ENCODE results near the gene CMTM2. TPM values are rescaled to one million over a fixed set of nuclear protein-coding genes. Genes with fewer than 3 reads are reported as not detected.
A peak's percentile ranks its signal among the peaks of the same experiment; 100 is the strongest.

The CMTM2 gene
- total RNA-seq, 2 experiments from 2014 or later: 0.36 to 0.45 TPM

- DNase-seq: no peak
- ChIA-PET CTCF (interaction anchor here (0.7 to 1.8 kb wide), 6 partner anchors 19 to 85 kb away, joined by 3 to 5 read pairs (median 3); no protein-coding TSS in a partner anchor), POLR2A (no interaction called here)
- no peak overlapping the region for H3K4me3 Mint-ChIP-seq
- no peak overlapping the region for H3K27ac Mint-ChIP-seq
- H3K9me3 Mint-ChIP-seq: peaks cover 2% of the 10 kb centered on the region
- no peaks in the 10 kb centered on the region for H3K27me3 Mint-ChIP-seq
- peaks cover 26% of the 10 kb centered on the region for H3K36me3 Mint-ChIP-seq
- H3K4me1 Mint-ChIP-seq (ENCODE audit: low read depth): peaks cover 16% of the 10 kb centered on the region
- intact Hi-C loops (cut with micrococcal nuclease): no loop called here
Measured at GRCh38 chr16:66569827-66570405, 9.3 kb upstream of the CMTM2 start.

- H3K4me3 Mint-ChIP-seq: no peak overlapping the region
- CTCF ChIA-PET: interaction anchor here (0.9 to 1.6 kb wide), 2 partner anchors 17 to 33 kb away, joined by 3 to 4 read pairs; partner anchors contain the start of gene CMTM3
- intact Hi-C loops (cut with micrococcal nuclease): no loop called here
- no peak overlapping the region for H3K27ac Mint-ChIP-seq
- H3K4me1 Mint-ChIP-seq (ENCODE audit: low read depth): peaks cover 9% of the 10 kb centered on the region
- no peaks in the 10 kb centered on the region for H3K9me3 Mint-ChIP-seq
- peaks cover 5% of the 10 kb centered on the region for H3K36me3 Mint-ChIP-seq
- POLR2A ChIA-PET: interaction anchor here (0.9 to 1.8 kb wide), 2 partner anchors 9 to 165 kb away, joined by 3 to 4 read pairs; no protein-coding TSS in a partner anchor
- DNase-seq: no peak
- H3K27me3 Mint-ChIP-seq: no peaks in the 10 kb centered on the region
Measured at GRCh38 chr16:66572356-66572755, 6.9 kb upstream of the CMTM2 start.

GRCh38 chr16:66574081-66574480 is 5.2 kb upstream of the CMTM2 start:
- Mint-ChIP-seq H3K4me3 (no peak overlapping the region), H3K27me3 (peaks cover 10% of the 10 kb centered on the region), H3K9me3 (no peaks in the 10 kb centered on the region), H3K36me3 (no peaks in the 10 kb centered on the region), H3K4me1 (ENCODE audit: low read depth) (peaks cover 7% of the 10 kb centered on the region), H3K27ac (no peak overlapping the region)
- POLR2A ChIA-PET: interaction anchor here (1.2 kb wide), 1 partner anchor 10 kb away, joined by 6 read pairs; no protein-coding TSS in a partner anchor
- no peak for DNase-seq
- CTCF ChIA-PET: interaction anchor here (0.8 to 2.0 kb wide), 4 partner anchors 22 to 166 kb away, joined by 3 to 5 read pairs (median 3); partner anchors contain the start of gene CKLF
- intact Hi-C loops (cut with micrococcal nuclease): no loop called here

- DNase-seq: no peak
- Mint-ChIP-seq H3K4me1 (ENCODE audit: low read depth) (peaks cover 5% of the 10 kb centered on the region), H3K36me3 (no peaks in the 10 kb centered on the region), H3K9me3 (no peaks in the 10 kb centered on the region), H3K27ac (no peak overlapping the region), H3K4me3 (no peak overlapping the region), H3K27me3 (peaks cover 13% of the 10 kb centered on the region)
- ChIA-PET POLR2A (interaction anchor here (1.2 kb wide), 1 partner anchor 11 kb away, joined by 6 read pairs; no protein-coding TSS in a partner anchor), CTCF (interaction anchor here (0.8 to 2.0 kb wide), 5 partner anchors 22 to 166 kb away, joined by 3 to 5 read pairs (median 3); partner anchors contain the start of gene CKLF)
- intact Hi-C loops (cut with micrococcal nuclease): no loop called here
Measured at GRCh38 chr16:66574531-66574930, 4.7 kb upstream of the CMTM2 start.

GRCh38 chr16:66575060-66575459 is 4.2 kb upstream of the CMTM2 start:
- H3K27me3 Mint-ChIP-seq: peaks cover 18% of the 10 kb centered on the region
- H3K4me1 Mint-ChIP-seq (ENCODE audit: low read depth): peaks cover 5% of the 10 kb centered on the region
- H3K36me3 Mint-ChIP-seq: no peaks in the 10 kb centered on the region
- intact Hi-C loops (cut with micrococcal nuclease): no loop called here
- no peak for DNase-seq
- ChIA-PET CTCF (interaction anchor here (0.8 to 2.0 kb wide), 6 partner anchors 23 to 168 kb away, joined by 3 to 5 read pairs (median 3); partner anchors contain the start of gene CKLF), POLR2A (interaction anchor here (1.1 kb wide), 1 partner anchor 59 kb away, joined by 3 read pairs; no protein-coding TSS in a partner anchor)
- no peak overlapping the region for H3K27ac Mint-ChIP-seq
- H3K9me3 Mint-ChIP-seq: no peaks in the 10 kb centered on the region
- H3K4me3 Mint-ChIP-seq: no peak overlapping the region

- H3K27me3 Mint-ChIP-seq: peaks cover 27% of the 10 kb centered on the region
- no peak overlapping the region for H3K27ac Mint-ChIP-seq
- H3K36me3 Mint-ChIP-seq: no peaks in the 10 kb centered on the region
- H3K9me3 Mint-ChIP-seq: no peaks in the 10 kb centered on the region
- no peak overlapping the region for H3K4me3 Mint-ChIP-seq
- H3K4me1 Mint-ChIP-seq (ENCODE audit: low read depth): peaks cover 5% of the 10 kb centered on the region
- intact Hi-C loops (cut with micrococcal nuclease): no loop called here
- ChIA-PET CTCF (interaction anchor here (1.5 kb wide), 1 partner anchor 32 kb away, joined by 5 read pairs; no protein-coding TSS in a partner anchor), POLR2A (interaction anchor here (1.1 kb wide), 1 partner anchor 61 kb away, joined by 3 read pairs; no protein-coding TSS in a partner anchor)
- DNase-seq: no peak
Measured at GRCh38 chr16:66576296-66576695, 3.0 kb upstream of the CMTM2 start.

- Mint-ChIP-seq H3K27me3 (peaks cover 27% of the 10 kb centered on the region), H3K36me3 (no peaks in the 10 kb centered on the region), H3K9me3 (no peaks in the 10 kb centered on the region), H3K4me3 (no peak overlapping the region), H3K27ac (no peak overlapping the region), H3K4me1 (ENCODE audit: low read depth) (peaks cover 8% of the 10 kb centered on the region)
- ChIA-PET POLR2A (interaction anchor here (0.7 kb wide), 1 partner anchor 147 kb away, joined by 3 read pairs; no protein-coding TSS in a partner anchor), CTCF (interaction anchor here (1.0 to 2.6 kb wide), 3 partner anchors 9 to 71 kb away, joined by 3 to 14 read pairs (median 5); no protein-coding TSS in a partner anchor)
- intact Hi-C loops (cut with micrococcal nuclease): no loop called here
- no peak for DNase-seq
Measured at GRCh38 chr16:66580605-66581209, 1.4 kb downstream of the CMTM2 start.

GRCh38 chr16:66581246-66581952 is 2.1 kb downstream of the CMTM2 start:
- peaks cover 8% of the 10 kb centered on the region for H3K4me1 Mint-ChIP-seq (ENCODE audit: low read depth)
- H3K4me3 Mint-ChIP-seq: no peak overlapping the region
- ChIA-PET POLR2A (interaction anchor here (0.7 kb wide), 1 partner anchor 146 kb away, joined by 3 read pairs; no protein-coding TSS in a partner anchor), CTCF (interaction anchor here (1.7 to 2.6 kb wide), 2 partner anchors 8 to 27 kb away, joined by 5 to 14 read pairs; no protein-coding TSS in a partner anchor)
- H3K36me3 Mint-ChIP-seq: no peaks in the 10 kb centered on the region
- no peak for DNase-seq
- no peak overlapping the region for H3K27ac Mint-ChIP-seq
- peaks cover 27% of the 10 kb centered on the region for H3K27me3 Mint-ChIP-seq
- no peaks in the 10 kb centered on the region for H3K9me3 Mint-ChIP-seq
- intact Hi-C loops (cut with micrococcal nuclease): no loop called here

- no peak overlapping the region for H3K4me3 Mint-ChIP-seq
Measured at GRCh38 chr16:66585481-66586239, 6.4 kb downstream of the CMTM2 start.

GRCh38 chr16:66587881-66588600 is 8.8 kb downstream of the CMTM2 start:
- CTCF ChIA-PET: interaction anchor here (0.6 to 2.8 kb wide), 5 partner anchors 20 to 111 kb away, joined by 3 to 20 read pairs (median 15); no protein-coding TSS in a partner anchor
- H3K36me3 Mint-ChIP-seq: no peaks in the 10 kb centered on the region
- intact Hi-C loops (cut with micrococcal nuclease): loop anchor here (2.0 kb wide), 1 partner anchor 71 kb away; no protein-coding TSS in a partner anchor
- no peak overlapping the region for H3K4me3 Mint-ChIP-seq
- DNase-seq: peak; percentile 7
- H3K27ac Mint-ChIP-seq: no peak overlapping the region
- POLR2A ChIA-PET: no interaction called here
- H3K4me1 Mint-ChIP-seq (ENCODE audit: low read depth): peaks cover 23% of the 10 kb centered on the region
- H3K9me3 Mint-ChIP-seq: no peaks in the 10 kb centered on the region
- no peaks in the 10 kb centered on the region for H3K27me3 Mint-ChIP-seq

More at GRCh38 chr16:66585481-66586239, 6.4 kb downstream of the CMTM2 start:
- Mint-ChIP-seq H3K27ac (no peak overlapping the region), H3K27me3 (peaks cover 4% of the 10 kb centered on the region), H3K4me1 (ENCODE audit: low read depth) (peaks cover 21% of the 10 kb centered on the region), H3K36me3 (no peaks in the 10 kb centered on the region), H3K9me3 (no peaks in the 10 kb centered on the region)
- no peak for DNase-seq
- intact Hi-C loops (cut with micrococcal nuclease): no loop called here
- ChIA-PET CTCF (interaction anchor here (0.9 kb wide), 1 partner anchor 23 kb away, joined by 3 read pairs; no protein-coding TSS in a partner anchor), POLR2A (interaction anchor here (0.6 kb wide), 1 partner anchor 17 kb away, joined by 3 read pairs; no protein-coding TSS in a partner anchor)
